GM18498 (cell line): Measurements from ENCODE around the gene STX8.
"Not testable (repeated sequence)": the region's sequence is repeated elsewhere in the genome, so short reads cannot be mapped to it uniquely, and the experiment has no call there.

Experiments used
- ATAC-seq: cut with Tn5 transposase; IDR thresholded peaks from one replicate; pipeline ENCODE4 v1.9.1; 2021; ENCODE audit warnings: mild to moderate bottlenecking, moderate library complexity; ENCODE audit not compliant: unreplicated experiment

Gene STX8

GRCh38 chr17:9355231-9355630 lies 220.4 kb downstream of the STX8 start:
- ATAC-seq: not testable (repeated sequence)

DNA sequence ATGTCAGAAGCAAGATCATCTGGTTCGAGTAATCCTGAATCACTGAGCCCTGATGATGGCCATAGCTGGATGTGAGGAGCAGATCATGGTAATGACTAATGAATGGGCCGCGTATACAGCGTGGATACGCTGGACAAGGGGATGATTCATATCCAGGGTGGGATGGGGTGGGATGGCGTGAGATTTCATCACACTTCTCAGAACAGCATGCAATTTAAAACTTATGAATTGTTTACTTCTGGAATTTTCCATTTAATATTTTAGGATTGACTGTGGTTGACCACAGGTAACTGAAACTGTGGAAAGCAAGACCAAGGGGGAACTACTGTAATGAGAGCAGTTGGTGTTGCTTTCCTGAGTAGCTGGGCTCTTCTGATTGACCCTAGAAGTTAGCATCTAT lies 225.5 kb downstream of the STX8 start:
- ATAC-seq: no peak

DNA sequence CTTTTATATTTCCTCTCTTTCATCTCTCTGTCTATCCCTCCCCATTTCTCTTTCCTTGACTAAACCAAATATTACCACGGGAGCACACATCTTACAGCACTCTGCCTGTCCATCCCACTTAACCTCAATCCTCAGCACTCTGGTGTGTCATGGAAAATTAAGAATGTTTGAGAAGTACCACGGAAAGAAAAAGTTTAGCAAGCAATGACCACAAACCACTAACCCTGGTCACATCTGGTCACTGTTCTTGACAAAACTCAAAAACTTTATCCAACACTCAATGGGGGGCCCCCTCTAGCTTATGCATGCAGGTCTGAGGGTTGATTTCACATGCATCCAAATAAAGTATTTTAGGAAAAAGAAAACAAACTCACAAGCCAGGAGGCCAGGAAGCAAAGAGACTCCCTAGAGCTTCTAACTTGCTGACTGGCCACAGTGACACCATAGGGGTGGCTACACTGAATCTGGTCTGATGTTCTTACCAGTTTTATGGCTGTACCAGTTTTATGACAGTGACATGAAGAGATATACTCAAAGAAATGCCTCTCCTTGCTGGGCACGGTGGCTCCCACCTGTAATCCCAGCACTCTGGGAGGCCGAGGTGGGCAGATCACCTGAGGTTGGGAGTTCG lies 229.2 kb downstream of the STX8 start:
- ATAC-seq: no peak

- no peak for ATAC-seq
Measured at GRCh38 chr17:9343516-9343915, 232.1 kb downstream of the STX8 start.

- no peak for ATAC-seq
Measured at GRCh38 chr17:9342225-9342624, 233.4 kb downstream of the STX8 start.

- ATAC-seq: no peak
Measured at GRCh38 chr17:9339958-9340357, 235.7 kb downstream of the STX8 start.

DNA sequence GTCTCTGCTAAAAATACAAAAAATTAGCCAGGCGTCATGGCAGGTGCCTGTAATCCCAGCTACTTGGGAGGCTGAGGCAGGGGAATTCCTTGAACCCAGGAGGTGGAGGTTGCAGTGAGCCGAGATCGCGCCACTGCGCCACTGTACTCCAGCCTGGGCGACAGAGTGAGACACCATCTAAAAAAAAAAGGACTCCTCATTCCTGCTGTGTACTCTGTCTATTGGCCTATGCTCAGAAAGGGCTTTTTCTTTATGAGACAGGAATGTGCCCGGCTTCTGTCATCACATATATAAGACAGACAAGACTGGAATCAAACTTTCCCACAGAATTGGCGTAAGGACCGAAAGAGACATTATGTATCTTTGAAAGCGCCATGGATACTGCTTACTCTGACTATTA lies 236.1 kb downstream of the STX8 start:
- ATAC-seq: not testable (repeated sequence)

DNA sequence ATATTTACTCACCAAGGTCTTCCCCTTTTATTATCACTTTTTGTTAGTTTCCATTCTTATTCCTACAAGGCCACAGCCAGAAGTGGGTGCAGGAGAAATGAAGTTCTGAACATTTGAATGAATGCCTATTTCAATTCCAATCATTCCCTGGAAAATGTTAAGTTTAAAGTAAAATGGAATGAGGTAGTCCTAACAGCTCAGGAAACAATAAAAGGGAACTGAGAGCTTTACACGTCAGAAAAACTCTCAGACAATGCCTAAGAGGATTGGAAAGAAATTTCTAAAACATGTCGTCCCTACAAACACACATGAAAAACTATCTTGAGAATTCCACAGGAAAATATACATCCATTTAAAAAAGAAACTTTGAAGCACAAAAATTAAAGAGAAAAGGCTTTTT lies 238.8 kb downstream of the STX8 start:
- ATAC-seq: no peak

DNA sequence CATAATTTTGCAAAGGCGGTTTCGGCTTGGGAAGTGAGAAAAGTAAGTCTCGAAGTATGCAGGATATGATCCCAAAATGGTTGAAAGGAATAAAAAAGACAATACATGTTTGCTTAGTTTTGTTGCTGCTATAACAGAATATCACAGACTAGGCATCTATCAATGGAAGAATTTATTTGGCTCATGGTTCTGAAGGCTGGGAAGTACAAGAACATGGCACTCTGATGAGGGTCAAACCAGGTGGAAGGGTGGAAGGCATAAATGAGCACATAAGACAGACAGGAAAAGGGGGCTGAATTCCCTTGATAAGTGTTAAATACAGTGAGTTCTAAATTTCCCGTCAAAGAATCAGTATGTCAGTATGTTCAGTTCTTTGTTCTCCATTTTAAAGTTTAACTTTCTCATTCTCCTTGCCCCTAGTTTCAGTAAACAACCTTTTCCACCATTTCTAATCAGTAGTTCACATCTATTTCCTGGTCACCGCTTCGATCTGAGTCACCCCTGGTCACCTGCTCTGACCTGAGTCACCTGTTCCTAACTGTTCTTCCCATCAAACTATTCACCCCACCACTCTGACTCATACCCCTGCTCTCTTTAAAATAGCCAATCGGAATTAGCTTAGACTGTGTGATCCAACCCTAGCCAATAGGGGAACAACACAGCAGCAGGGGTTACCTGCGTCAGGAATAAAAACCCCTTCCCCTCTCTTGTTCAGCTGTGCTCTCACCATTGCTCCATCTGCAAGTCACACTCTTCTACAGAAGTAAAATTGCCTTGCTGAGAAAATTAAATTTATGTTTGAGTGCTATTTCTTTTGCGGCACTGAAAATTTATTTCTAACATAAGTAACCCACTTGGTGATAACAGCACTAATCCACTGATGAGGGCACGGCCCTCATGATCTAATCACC lies 240.8 kb downstream of the STX8 start:
- no peak for ATAC-seq

GRCh38 chr17:9332132-9332494 lies 243.5 kb downstream of the STX8 start:
- ATAC-seq: no peak

DNA sequence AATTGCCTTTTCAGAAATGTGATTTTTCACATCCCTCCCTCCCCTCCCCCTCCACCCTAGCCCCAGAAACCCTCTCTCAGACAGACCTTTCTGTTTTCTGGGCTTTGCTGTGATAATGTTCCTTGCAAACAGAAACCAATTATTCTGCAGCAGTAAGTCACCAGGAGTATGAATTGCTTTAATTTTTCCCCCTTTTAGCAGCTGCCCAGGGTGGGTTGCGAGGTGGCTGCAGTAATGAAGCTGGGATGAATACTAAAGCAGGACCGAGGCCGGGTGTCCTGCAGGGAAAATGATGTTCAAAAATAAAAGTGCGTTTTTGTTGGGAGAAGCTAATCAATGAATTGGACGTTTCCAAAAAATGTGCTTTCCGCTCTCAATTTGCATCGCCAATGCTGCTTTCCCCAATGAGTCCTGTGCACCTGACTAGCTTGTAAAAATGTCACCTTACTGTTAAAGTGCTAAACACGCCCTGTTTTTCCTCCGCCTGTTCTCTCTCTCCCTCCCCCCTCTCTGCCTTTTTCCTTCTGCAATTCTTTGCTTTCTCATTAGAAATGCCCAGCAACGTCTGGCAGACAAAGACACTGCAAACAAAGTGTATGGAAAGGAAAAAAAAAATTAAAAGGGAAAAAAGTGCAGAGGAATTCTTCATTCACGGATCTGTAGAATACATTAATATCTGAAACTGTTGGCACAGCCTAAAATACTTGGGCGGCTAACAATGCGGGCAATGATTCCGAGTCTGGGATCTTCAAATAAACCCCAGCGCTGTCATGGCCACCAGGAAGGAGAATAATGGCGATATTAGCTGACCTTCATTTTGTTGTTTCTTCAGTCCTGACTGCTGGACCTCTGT lies 244.1 kb downstream of the STX8 start:
- ATAC-seq: no peak

GRCh38 chr17:9330611-9331271 lies 244.9 kb downstream of the STX8 start:
- no peak for ATAC-seq

DNA sequence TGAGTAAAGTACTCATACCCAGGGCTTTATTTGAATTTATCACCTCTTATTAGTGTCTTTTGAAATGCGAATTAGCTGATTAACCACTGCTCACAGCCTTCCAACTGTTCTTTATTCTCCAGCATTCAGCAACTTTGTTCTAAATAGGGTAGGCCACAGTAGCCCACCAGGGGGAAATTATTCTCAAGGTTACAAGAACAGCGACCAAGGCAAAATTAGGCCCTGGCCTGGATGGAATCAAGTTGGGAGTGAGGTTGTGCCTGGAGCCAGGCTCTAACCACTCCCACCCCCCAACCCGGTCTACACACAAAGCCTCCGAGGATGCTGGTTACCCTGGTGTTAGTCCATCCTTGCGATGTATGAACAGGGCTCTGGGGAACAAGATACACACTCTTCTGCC lies 245.5 kb downstream of the STX8 start:
- ATAC-seq: no peak

DNA sequence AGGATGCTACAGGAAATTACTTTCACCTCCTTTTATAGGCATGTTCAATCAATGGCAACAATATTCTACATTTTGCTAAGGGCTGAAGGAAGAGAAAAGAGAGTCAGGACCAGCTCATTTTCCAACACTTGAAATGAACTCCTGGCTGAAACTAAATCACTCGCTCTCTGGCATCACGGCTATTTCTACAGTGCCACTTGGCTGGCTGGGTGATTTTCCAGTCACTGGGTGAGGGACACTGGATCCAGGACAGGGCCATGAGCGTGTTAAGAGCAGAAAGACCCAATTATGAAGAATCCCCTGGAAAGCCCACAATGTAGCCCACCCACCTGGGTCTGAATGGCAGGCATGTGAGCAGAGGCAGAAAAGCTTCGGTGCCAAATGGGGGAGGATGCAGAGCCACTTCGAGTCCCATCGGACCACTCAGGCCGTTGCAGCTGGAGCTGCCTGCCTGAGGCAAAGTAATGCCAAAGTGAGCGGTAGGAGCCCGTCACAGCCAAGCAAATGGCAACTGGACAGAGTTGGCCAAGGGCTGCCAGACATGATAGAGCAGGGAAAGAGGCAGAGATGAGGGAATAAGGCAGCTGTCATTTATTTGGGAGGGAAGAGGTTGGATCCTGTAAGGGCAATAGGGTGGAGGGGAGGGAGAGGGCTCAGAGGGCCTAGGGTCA lies 246.2 kb downstream of the STX8 start:
- no peak for ATAC-seq

- no peak for ATAC-seq
Measured at GRCh38 chr17:9324864-9325263, 250.8 kb downstream of the STX8 start.

DNA sequence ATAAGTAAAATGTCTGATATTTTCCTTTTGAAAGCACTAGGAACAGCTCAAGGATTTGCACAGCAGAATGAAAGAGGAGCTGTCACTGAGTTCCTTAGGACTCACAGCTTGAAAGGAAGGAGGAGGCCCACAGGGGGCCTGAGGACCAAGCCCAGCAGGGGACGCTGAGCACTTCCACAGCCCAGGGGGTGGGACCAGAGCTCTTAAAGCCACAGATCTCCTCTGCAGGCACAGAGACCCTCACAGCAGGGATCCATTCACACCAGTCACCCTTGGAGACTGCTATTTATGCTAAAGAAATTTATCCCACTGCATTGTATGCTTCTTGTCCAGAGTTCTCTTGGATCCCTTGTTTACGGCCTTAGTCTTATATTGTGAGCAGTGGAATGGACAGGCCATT lies 253.3 kb downstream of the STX8 start:
- no peak for ATAC-seq

DNA sequence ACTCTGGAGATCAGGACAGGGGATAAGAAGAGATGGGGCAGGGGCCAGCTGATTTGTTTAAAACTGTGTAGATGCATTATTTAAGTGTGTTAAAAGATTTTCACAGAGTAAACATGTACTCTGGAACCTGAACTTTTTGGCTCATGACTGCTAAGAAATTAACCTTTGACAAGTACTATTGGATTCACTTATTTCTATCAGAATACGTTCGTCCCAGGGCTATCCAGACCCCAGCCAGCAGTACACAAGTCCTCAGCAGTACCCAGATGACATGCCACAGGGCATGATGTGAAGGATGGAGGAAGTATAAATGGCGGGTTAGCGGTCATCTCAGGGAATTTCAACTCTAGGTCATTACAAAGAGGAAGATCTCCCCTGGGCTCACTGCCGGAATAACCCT lies 253.7 kb downstream of the STX8 start:
- ATAC-seq: no peak

- no peak for ATAC-seq
Measured at GRCh38 chr17:9315360-9315759, 260.3 kb downstream of the STX8 start.

DNA sequence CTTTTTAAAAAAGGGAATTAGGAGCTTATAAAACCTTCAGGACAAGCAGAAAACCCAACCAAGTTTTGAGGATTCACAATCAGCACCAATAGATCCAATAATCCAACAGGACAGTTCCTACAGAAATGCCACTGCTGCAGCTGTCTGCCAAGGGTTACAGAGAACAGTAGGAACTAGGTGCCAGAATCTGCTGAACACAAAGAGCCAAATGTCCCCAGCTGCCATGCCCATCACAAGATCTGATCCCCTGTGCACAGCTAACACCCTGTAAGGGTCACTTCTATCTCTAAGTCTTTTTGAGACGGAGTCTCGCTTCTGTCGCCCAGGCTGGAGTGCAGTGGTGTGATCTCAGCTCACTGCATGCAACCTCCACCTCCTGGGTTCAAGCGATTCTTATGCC lies 262.3 kb downstream of the STX8 start:
- no peak for ATAC-seq

GRCh38 chr17:9309216-9309615 lies 266.4 kb downstream of the STX8 start:
- no peak for ATAC-seq

DNA sequence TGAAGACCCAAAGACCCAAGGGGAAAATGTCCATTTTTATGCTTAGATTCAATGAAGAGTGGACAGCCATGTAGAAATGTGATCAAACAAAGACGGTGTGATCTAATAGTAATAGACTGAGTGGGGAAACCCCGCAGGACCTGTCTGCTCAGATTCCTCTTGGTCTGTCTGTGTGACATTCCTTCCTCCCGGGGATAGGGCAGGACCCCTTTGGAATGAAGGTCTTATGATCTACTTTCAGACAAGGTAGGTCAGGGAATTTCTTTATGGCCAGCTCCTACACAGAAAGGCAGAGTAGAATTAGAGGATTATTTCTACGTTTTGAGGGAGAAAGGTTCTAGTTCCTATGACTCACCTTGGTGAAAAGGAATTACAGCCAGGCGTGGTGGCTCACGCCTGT lies 267.6 kb downstream of the STX8 start:
- no peak for ATAC-seq
